HPDE6-E6E7 (cell line): ENCODE data around the gene DIP2A.
"Not testable (repeated sequence)": the region's sequence is repeated elsewhere in the genome, so short reads cannot be mapped to it uniquely, and the experiment has no call there.

ENCODE experiments used
- DNase-seq: peaks from one replicate; pipeline ENCODE4 v3.0.0; 2011; ENCODE audit warnings: missing footprints; ENCODE audit errors: extremely low spot score

The DIP2A gene

GRCh38 chr21:46443910-46444309 is 14.8 kb upstream of the DIP2A start:
- DNase-seq: no peak

DNA sequence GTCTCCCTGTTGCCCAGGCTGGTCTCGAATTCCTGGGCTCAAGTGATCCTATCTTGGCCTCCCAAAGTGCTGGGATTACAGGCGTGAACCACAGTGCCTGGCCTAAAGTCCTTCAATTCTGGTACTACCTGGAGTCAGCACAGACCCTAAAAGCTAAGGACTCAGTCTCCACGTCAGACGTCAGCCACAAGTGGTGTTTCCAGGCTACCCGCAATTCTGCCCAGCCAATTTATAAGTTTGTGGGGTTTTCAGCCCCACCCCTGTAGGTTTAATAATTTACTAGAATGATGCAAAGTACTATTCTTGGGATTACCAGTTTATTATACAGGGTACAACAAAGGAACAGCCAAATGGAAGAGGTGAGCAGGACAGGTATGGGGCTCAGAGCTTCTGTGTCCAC is 10.6 kb upstream of the DIP2A start:
- DNase-seq: no peak

DNA sequence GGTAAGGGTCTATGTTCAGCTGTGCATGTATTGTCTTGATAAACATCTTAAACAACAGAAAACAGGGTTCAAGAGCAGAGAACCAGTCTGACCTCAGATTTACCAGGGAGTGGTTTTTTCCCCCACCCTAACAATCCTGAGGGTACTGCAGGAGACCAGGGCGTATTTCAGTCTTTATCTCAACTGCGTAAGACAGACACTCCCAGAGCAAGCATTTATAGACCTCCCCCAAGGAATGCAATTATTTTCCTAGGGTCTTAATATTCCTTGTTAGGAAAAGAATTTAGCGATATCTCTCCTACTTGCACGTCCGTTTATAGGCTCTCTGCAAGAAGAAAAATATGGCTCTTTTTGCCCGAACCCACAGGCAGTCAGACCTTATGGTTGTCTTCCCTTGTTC is 9.8 kb upstream of the DIP2A start:
- not testable (repeated sequence) for DNase-seq

GRCh38 chr21:46452710-46453109 is 6.0 kb upstream of the DIP2A start:
- no peak for DNase-seq

DNA sequence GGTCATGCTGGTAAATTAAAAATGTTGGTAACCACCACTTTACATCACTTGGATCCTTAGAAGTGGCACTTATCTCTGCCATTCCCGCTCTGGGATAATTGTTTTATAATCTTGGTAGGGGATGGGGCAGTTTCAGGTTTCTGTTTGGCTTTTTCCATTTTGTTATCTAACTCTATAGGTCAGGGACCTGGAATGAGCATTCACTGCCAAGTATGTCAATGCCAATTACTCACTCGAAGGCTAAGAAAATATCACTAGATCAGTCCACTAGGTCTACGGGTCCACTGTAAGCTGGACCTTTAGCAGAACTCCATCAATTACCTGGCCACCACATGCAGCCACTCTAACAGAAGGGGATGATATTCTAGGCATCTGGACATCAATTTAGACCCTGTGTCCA is 4.5 kb upstream of the DIP2A start:
- DNase-seq: no peak

DNA sequence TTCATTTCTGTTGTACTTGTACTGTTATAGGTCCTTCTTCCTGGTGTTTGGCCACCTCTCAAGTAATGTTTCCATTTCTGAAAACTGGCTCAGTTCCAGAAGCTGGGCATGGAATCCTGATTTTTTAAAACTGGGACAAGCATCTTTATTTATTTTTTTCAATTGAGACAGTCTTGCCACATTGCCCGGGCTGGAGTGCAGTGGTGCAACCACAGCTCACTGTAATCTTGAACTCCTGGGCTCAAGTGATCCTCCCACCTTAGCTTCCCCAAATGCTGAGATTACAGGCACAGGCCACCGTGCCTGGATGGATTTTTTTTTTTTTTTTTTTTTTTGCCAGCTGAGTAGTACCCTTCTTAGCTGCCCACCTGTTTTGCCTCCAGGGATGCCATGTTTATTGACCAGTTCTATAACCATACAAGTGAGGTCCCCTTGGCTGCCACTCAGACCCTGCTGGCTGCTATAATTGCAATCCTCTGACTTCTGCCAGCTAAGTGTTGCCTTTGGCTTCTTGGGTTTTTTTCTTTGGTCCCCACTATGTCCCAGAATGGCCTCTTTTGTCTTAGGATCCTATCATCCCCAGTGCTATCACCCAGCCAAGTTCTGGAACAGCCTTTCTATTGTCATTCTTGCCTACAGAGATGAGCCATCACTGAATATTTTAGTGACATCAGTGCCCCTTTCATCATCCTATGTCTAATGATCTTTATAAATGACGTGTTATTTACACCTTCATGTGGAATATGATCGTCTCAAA is 3.9 kb upstream of the DIP2A start:
- no peak for DNase-seq

DNA sequence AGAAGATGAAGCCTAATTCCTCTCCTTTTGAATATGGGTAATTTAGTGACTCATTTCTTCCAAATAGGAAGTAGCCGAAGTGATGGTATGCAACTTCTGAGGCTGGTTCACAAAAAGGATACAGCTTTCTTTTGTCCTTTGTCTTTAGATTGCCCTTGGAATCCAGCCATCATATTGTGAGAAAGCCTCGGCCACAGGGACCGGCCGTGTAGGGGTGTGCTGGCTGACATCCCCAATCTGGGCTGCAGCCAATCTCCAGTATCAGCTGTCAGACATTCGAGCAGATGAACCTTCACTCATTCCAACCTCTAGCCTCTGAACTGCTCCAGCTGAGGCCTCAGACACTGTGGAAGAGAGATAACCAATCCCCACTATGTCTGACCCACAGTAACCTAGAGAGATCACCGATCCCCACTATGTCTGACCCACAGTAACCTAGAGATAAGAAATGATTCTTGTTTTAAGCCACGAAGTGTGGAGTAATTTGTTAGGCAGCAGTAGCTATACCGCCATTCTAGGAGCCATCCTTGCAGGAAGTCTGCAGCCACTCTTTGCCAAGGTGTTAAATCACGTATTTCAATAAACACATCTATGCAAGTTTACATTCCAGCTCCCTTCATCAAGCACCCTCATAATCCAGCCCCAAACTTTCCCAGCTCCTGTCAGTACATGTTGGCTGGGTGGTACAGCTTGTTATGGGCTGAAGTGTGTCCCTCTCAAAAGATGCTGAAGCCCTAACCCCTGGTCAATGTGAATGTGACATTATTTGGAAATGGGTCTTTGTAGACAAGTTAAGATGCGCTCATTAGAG is 2.9 kb upstream of the DIP2A start:
- DNase-seq: no peak

GRCh38 chr21:46456750-46457149 is 1.9 kb upstream of the DIP2A start:
- no peak for DNase-seq

GRCh38 chr21:46457801-46458314 is 833 bp upstream of the DIP2A start:
- no peak for DNase-seq

DNA sequence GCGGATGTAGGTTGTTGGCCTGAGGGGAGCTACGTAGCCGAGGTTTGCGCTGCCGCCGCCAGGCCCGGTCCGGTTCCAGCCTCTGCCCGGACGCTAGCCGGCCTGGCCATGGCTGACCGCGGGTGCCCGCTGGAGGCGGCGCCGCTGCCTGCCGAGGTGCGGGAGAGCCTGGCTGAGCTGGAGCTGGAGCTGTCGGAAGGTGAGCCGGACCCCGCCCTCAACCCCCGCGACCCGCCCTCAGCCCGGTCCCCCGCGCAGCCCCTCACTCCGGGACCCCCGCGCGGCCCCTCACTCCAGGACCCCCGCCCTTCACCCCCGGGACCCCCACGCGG is 299 bp downstream of the DIP2A start:
- DNase-seq: no peak

- no peak for DNase-seq
Measured at GRCh38 chr21:46459356-46460112, 843 bp downstream of the DIP2A start.

DNA sequence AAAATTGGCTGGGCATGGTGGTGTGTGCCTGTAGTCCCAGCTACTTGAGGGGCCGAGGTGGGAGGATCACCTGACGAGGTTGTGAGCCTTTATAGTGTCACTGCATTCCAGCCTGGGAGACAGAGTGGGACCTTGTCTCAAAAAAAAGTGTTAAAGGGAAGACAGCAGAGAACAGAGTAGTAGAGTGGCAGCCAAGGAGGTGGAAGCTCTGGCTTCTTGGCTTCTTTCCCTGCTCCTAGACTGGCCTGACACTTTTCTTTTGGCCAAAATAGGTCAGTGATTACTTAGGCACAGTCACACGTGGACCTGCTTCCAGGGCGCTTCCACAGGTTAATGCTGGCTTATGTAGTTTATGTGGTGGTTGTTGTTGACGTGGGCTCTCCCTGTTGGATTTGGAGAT is 3.2 kb downstream of the DIP2A start:
- DNase-seq: no peak

DNA sequence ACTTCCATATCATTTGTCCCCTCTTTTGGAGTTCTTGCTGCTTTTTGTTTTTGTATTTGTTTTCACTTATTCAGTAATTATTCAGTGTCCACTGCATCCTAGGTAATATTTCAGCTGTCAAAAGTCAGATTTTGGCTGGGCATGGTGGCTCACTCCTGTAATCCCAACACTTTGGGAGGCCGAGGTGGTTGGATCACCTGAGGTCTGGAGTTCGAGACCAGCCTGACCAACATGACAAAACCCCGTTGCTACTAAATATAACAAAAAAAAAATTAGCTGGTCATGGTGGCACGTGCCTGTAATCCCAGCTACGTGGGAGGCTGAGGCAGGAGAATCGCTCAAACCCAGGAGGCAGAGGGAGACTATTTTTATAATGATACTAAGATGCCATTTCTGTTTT is 6.5 kb downstream of the DIP2A start:
- DNase-seq: not testable (repeated sequence)

DNA sequence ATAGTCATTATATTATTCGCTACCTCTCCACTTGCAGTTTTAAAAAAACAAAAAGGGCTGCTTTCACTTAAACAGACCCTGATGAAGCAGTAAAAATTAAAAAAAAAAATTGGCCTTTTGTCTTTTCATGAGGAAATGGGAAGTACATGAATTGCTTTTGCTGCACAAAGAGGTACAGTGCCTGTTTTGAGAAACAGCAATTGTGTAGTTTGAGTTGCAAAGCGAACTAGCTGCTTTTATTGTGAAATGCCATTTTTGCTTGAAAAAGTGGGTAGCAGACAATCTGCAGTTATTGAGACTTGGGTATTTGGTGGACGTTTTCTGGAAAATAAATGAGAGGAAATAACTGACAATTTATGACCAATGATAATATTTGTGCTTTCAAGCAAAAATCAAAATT is 7.0 kb downstream of the DIP2A start:
- DNase-seq: no peak

- no peak for DNase-seq
Measured at GRCh38 chr21:46468108-46468774, 9.6 kb downstream of the DIP2A start.

DNA sequence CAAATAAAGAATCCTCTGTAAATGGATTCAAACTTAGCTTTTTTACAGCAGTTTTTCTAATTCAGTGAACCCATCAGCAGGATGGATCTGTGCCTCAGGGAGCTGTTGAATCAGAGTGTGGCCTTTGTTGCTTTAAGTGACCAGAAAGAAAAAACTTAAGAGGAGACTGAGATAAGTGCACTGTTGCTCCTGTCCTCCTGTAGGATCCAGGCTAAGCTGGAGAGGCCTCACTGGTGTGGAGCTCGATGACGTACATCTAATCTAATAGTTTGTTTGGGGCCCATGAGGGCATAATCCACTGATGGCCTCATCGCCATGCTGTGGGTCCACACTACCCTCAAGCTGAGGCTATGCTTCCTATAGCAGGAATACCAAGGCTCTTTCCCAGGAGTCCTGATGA is 10.6 kb downstream of the DIP2A start:
- no peak for DNase-seq

DNA sequence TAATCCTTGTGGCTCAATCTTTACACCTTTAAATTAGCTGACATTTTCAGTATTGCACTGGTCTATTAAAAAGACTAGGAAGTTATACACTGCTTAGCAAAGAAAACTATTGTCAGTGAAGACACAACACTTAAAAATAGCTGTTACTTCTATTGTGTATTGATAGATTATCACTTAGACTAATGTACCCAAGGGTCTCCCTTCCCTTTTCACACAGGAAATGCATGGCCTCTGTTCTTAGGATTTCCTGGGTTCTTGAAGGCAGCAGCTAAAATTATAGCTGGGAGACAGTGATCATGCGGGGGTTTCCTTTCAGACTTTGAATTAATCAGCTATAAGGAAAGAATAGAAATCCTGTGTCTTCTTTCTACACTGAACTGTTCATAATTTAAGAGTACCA is 12.8 kb downstream of the DIP2A start:
- no peak for DNase-seq

DNA sequence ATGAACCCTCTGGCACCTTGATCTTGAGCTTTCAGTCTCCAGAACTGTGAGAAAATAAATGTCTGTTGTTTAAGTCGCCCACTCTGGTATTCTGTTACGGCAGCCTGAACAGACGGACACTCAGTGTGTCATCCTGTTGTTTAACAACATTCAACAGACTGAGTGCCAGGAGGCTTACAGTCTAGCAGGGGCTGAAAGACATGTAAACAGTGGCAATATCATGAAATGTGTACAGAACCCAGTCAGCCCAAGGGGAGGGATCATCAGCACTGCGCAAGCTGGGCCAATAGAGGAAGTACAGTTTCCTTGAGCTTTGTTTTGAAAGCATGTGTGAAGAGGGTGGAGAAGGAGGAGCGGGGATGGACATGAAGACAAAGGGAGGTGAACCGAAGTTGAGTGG is 13.6 kb downstream of the DIP2A start:
- DNase-seq: no peak

DNA sequence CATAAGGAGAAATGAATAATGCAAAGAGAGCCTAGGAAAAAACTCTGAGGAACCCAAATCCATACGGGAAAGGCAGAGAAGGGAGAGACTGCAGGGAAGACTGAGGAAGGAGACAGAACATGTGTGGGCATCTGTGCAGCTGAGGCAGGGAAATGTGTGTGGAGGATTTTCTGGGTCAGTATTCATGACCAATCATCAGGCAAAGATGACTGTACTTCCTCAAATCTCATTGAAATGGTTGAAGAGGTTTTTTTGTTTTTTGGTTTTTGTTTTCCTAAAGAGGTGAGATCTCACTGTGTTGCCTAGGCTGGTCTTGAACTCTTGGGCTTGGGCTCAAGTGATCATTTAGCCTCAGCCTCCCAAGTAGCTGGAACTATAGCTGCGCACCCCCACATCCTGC is 15.7 kb downstream of the DIP2A start:
- no peak for DNase-seq

DNA sequence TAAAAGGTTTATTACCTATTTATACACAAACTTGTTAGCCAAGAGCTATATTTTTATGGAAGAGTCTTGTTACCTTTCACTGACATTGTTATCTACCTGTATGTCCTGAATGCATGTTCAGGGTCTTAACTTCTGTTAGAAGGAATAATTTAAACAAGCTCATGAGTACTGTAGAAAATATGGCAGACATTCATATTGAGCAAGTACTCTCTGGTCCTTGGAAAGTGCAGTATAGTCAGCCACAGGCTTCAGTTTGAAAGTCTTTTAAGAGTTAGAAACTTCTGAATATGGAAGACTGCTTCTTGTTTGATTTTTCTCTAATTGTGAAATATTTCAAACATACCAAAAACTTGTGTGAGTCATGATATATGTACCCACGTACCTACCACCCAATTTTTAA is 16.6 kb downstream of the DIP2A start:
- DNase-seq: no peak

GRCh38 chr21:46477765-46478164 is 19.1 kb downstream of the DIP2A start:
- DNase-seq: no peak

DNA sequence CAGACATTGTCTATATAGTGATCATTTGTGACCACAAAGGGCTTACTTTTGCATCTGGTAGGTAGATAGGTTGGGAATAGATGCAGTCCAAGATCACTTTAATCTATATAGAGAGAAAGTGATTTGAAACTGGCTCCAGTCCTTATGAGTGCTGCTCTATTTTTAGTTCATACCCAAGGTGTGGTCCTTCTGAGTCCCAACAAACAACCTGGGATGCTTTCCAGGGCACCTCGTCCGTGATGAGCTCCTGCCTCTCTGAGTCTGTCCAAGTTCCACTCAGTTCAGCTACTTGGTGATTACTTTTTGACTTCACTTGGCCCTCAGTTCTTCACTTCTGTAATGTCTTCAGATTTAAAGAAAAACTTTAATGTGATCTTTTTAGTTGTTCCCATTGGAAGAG is 20.2 kb downstream of the DIP2A start:
- DNase-seq: no peak
